IMR-90 (cell line): Measurements from ENCODE around the gene CREB1. TPM values are rescaled to one million over a fixed set of nuclear protein-coding genes. Genes with fewer than 3 reads are reported as not detected.

Experiments used
- ATAC-seq: fragments of 200-7000 bp; cut with Tn5 transposase; 2 replicates; pipeline ENCODE4 v1.9.1; 2020; ENCODE audit warnings: low read depth, mild to moderate bottlenecking, moderate library complexity
- BruUV-seq: library from RNA; stranded (reverse); fragments of 400-500 nt; replicated peaks from 2 replicates; lab custom pipeline; 2021; lab: Mats Ljungman, UMichigan
- CTCF ChIA-PET: fragments of 300-600 bp; formaldehyde crosslinking; extraction: SDS; loops from one replicate; lab custom pipeline; 2021; ENCODE audit warnings: antibody characterized with exemption; lab: Yijun Ruan, JAX
- POLR2A ChIA-PET: fragments of 300-600 bp; sonication (Branson Sonifier 250); formaldehyde crosslinking; loops from one replicate; lab custom pipeline; 2022; ENCODE audit warnings: antibody characterized with exemption; ENCODE audit not compliant: unreplicated experiment; lab: Charles Lee
- DNase-seq: peaks from one replicate; pipeline ENCODE4 v3.0.0; 2013
- H2AFZ ChIP-seq: replicated peaks from 2 replicates; pipeline ENCODE3; 2013; ENCODE audit warnings: low read length, mild to moderate bottlenecking; ENCODE audit not compliant: poor library complexity
- H2AK5ac ChIP-seq: 2 replicates; pipeline ENCODE4 v1.6.1; 2013; ENCODE audit warnings: low read depth, low read length, inconsistent platforms
- H2AK9ac ChIP-seq: replicated peaks from 2 replicates; pipeline ENCODE3; 2013; ENCODE audit warnings: mild to moderate bottlenecking, low read depth, low read length, moderate library complexity; ENCODE audit not compliant: poor library complexity
- H2BK120ac ChIP-seq: 2 replicates; pipeline ENCODE4 v1.6.1; 2013; ENCODE audit warnings: low read depth, low read length, inconsistent platforms
- H2BK15ac ChIP-seq: 3 replicates; pipeline ENCODE4 v1.6.1; 2013; ENCODE audit warnings: low read depth, low read length, inconsistent platforms
- H2BK20ac ChIP-seq: 2 replicates; pipeline ENCODE4 v1.6.1; 2013; ENCODE audit warnings: low read depth, mild to moderate bottlenecking, inconsistent platforms, low read length, moderate library complexity
- H2BK5ac ChIP-seq: 2 replicates; pipeline ENCODE4 v1.6.1; 2013; ENCODE audit warnings: mild to moderate bottlenecking, low read depth, low read length, inconsistent platforms; ENCODE audit not compliant: poor library complexity, severe bottlenecking
- H3K14ac ChIP-seq: replicated peaks from 2 replicates; pipeline ENCODE4 v1.6.1; 2013; ENCODE audit warnings: low read depth, low read length, inconsistent platforms
- H3K18ac ChIP-seq: 2 replicates; pipeline ENCODE4 v1.6.1; 2013; ENCODE audit warnings: low read depth, low read length, control low read depth
- H3K23ac ChIP-seq: 2 replicates; pipeline ENCODE4 v1.6.1; 2013; ENCODE audit warnings: low read depth, low read length, inconsistent platforms
- H3K27ac ChIP-seq: 2 replicates; pipeline ENCODE4 v1.5.1; 2013; ENCODE audit warnings: mild to moderate bottlenecking, control low read depth, low read length; ENCODE audit not compliant: insufficient read depth
- H3K27me3 ChIP-seq: 2 replicates; pipeline ENCODE4 v1.6.1; 2013; ENCODE audit warnings: low read length; ENCODE audit not compliant: control insufficient read depth, insufficient read depth
- H3K36me3 ChIP-seq: 2 replicates; pipeline ENCODE4 v1.6.1; 2013; ENCODE audit warnings: low read length, mixed read lengths; ENCODE audit not compliant: control insufficient read depth, insufficient read depth
- H3K4ac ChIP-seq: 2 replicates; pipeline ENCODE4 v1.6.1; 2013; ENCODE audit warnings: low read depth, low read length, inconsistent platforms
- H3K4me1 ChIP-seq: 2 replicates; pipeline ENCODE4 v1.6.1; 2013; ENCODE audit warnings: low read length, mixed read lengths; ENCODE audit not compliant: control insufficient read depth, insufficient read depth
- H3K4me2 ChIP-seq: 2 replicates; pipeline ENCODE4 v1.6.1; 2013; ENCODE audit warnings: low read depth, mild to moderate bottlenecking, control low read depth, low read length, moderate library complexity
- H3K4me3 ChIP-seq: 2 replicates; pipeline ENCODE4 v1.5.1; 2013; ENCODE audit warnings: low read depth, mild to moderate bottlenecking, control low read depth, low read length, moderate library complexity; ENCODE audit not compliant: insufficient read depth
- H3K56ac ChIP-seq: 2 replicates; pipeline ENCODE4 v1.6.1; 2013; ENCODE audit warnings: low read length, inconsistent platforms; ENCODE audit not compliant: insufficient read depth; ENCODE audit errors: extremely low read depth
- H3K79me1 ChIP-seq, 2 experiments: 2 replicates each; pipeline ENCODE4 v1.6.1; 2013; ENCODE audit warnings: low read length in 2 of 2, inconsistent platforms in 1 of 2, low read depth in 1 of 2
- H3K9ac ChIP-seq: 2 replicates; pipeline ENCODE4 v1.6.1; 2013; ENCODE audit warnings: low read depth, low read length, control low read depth
- H3K9me1 ChIP-seq: 2 replicates; pipeline ENCODE4 v1.6.1; 2013; ENCODE audit warnings: low read length, inconsistent platforms; ENCODE audit not compliant: insufficient read depth
- H3K9me3 ChIP-seq: 2 replicates; pipeline ENCODE4 v1.6.1; 2013; ENCODE audit warnings: low read length; ENCODE audit not compliant: control insufficient read depth, insufficient read depth
- H4K20me1 ChIP-seq: 2 replicates; pipeline ENCODE4 v1.6.1; 2013; ENCODE audit warnings: low read length, inconsistent platforms; ENCODE audit not compliant: insufficient read depth
- H4K5ac ChIP-seq: 2 replicates; pipeline ENCODE4 v1.6.1; 2013; ENCODE audit warnings: mild to moderate bottlenecking, low read depth, low read length, control low read depth
- H4K8ac ChIP-seq, 2 experiments: 2 replicates each; pipeline ENCODE4 v1.6.1; 2013; ENCODE audit warnings: low read depth in 2 of 2, low read length in 2 of 2, control low read depth in 1 of 2, inconsistent platforms in 1 of 2
- H4K91ac ChIP-seq: 2 replicates; pipeline ENCODE4 v1.6.1; 2013; ENCODE audit warnings: low read depth, low read length, inconsistent platforms; ENCODE audit not compliant: insufficient read depth
- BHLHE40 ChIP-seq: fragments of 150-350 bp; IDR thresholded peaks from 2 replicates; pipeline ENCODE4 v1.6.1; 2016; ENCODE audit warnings: mild to moderate bottlenecking, low read depth, low read length
- CEBPB ChIP-seq: IDR thresholded peaks from 2 replicates; pipeline ENCODE4 v1.6.1; 2012; ENCODE audit warnings: low read depth, low read length, improper control_type of control experiment
- CHD1 ChIP-seq: IDR thresholded peaks from 2 replicates; pipeline ENCODE4 v1.6.1; 2012; ENCODE audit warnings: low read depth, low read length, improper control_type of control experiment
- FOS ChIP-seq: fragments of 150-350 bp; IDR thresholded peaks from 2 replicates; pipeline ENCODE4 v1.6.1; 2016; ENCODE audit warnings: low read depth, low read length
- MAFK ChIP-seq: IDR thresholded peaks from 2 replicates; pipeline ENCODE4 v1.6.1; 2012; ENCODE audit warnings: low read depth, low read length, improper control_type of control experiment
- MAZ ChIP-seq: IDR thresholded peaks from 2 replicates; pipeline ENCODE4 v1.6.1; 2012; ENCODE audit warnings: low read depth, mild to moderate bottlenecking, low read length, improper control_type of control experiment, moderate library complexity, borderline replicate concordance
- MXI1 ChIP-seq: IDR thresholded peaks from 2 replicates; pipeline ENCODE4 v1.6.1; 2012; ENCODE audit warnings: low read depth, mild to moderate bottlenecking, low read length, moderate library complexity, borderline replicate concordance
- NFE2L2 ChIP-seq: fragments of 150-350 bp; IDR thresholded peaks from 2 replicates; pipeline ENCODE4 v1.6.1; 2016; ENCODE audit warnings: low read depth, mild to moderate bottlenecking, low read length
- POLR2A ChIP-seq: IDR thresholded peaks from 2 replicates; pipeline ENCODE4 v1.6.1; 2012; ENCODE audit warnings: mild to moderate bottlenecking, low read depth, low read length
- RAD21 ChIP-seq: IDR thresholded peaks from 2 replicates; pipeline ENCODE4 v1.6.1; 2012; ENCODE audit warnings: low read length, improper control_type of control experiment
- RCOR1 ChIP-seq: IDR thresholded peaks from 2 replicates; pipeline ENCODE4 v1.6.1; 2012; ENCODE audit warnings: mild to moderate bottlenecking, low read length, improper control_type of control experiment; ENCODE audit not compliant: insufficient replicate concordance
- RFX5 ChIP-seq: IDR thresholded peaks from 2 replicates; pipeline ENCODE4 v1.8.0; 2012; ENCODE audit warnings: low read depth, mild to moderate bottlenecking, low read length, moderate library complexity
- SMC3 ChIP-seq: fragments of 150-350 bp; IDR thresholded peaks from 2 replicates; pipeline ENCODE4 v1.6.1; 2016; ENCODE audit warnings: low read depth, mild to moderate bottlenecking, antibody characterized with exemption, low read length, moderate library complexity
- whole genome bisulfite sequencing, 2 experiments: methylation state at CpG; one replicate each; pipeline versions ENCODE4 v1.1.5 to v1.1.7; 2013; ENCODE audit warnings: missing lambda C conversion rate in 2 of 2; ENCODE audit not compliant: insufficient read length in 1 of 2; ENCODE audit errors: extremely low coverage in 2 of 2; 5-methylcytosine and 5-hydroxymethylcytosine counted together
- dilution Hi-C: fragments of 300-500 bp; cut with HindIII; formaldehyde crosslinking; loops from one replicate; pipeline ENCODE4 v1.14.3; 2018; ENCODE audit warnings: low sequenced_read_pairs; ENCODE audit not compliant: unreplicated experiment
- in situ Hi-C: fragments of 300-500 bp; cut with MboI; formaldehyde crosslinking; loops from 3 replicates; pipeline ENCODE4 v1.14.3; 2019; ENCODE audit warnings: low sequenced_read_pairs, inconsistent platforms, mixed read lengths
- intact Hi-C: fragments of 100-400 bp; cut with micrococcal nuclease; formaldehyde crosslinking; loops from 2 replicates; pipeline ENCODE4 v1.10.0; 2022
- polyA plus RNA-seq, 3 experiments: library from polyadenylated mRNA; depleted of rRNA; stranded (reverse); fragments of >200 nt; gene quantifications; 2 replicates each; pipeline ENCODE4 v1.2.3, GENCODE V29; 2012; ENCODE audit warnings: low replicate concordance in 1 of 3
- total RNA-seq: library from RNA; depleted of rRNA; stranded (reverse); fragments of >200 nt; gene quantifications from 2 replicates; pipeline ENCODE4 v1.2.3, GENCODE V29; 2012
- TF ChIP-seq, protein P1 (sequence below): conservative IDR thresholded peaks from 2 replicates; pipeline ENCODE4 v1.5.1; 2012; ENCODE audit warnings: mild to moderate bottlenecking, low read depth, low read length, improper control_type of control experiment
- TF ChIP-seq, protein P2 (sequence below): fragments of 150-350 bp; IDR thresholded peaks from 2 replicates; pipeline ENCODE4 v1.6.1; 2017; ENCODE audit warnings: mild to moderate bottlenecking, antibody characterized with exemption, low read length, low read depth
- TF ChIP-seq, protein P3 (sequence below): fragments of 150-350 bp; IDR thresholded peaks from 2 replicates; pipeline ENCODE4 v1.6.1; 2016; ENCODE audit warnings: low read depth, mild to moderate bottlenecking, low read length, moderate library complexity, borderline replicate concordance

Gene CREB1
- total and polyA plus RNA-seq, 2 of the 4 experiments (the other 2 are of a cell fraction): 22.4 to 94.5 TPM

DNA sequence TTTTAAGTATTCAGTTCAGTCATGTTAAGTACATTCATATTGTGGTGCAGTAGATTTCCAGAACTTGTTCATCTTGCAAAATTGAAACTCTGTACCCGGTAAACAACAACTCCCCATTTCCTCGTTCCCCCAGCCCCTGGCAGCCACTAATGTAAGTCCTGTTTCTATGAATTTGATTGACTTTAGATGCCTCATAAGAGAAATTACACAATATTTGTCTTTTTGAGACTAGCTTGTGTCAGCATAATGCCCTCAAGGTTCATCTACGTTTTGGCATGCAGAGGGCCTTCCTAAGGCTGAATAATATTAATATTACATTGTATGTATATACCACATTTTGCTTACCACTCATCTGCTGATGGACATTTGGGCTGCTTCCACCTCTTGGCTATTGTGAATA, 64.5 kb downstream of the CREB1 start:
- no peak overlapping the region for H3K27ac ChIP-seq
- H2AK5ac ChIP-seq: no peak overlapping the region
- H3K4ac ChIP-seq: no peak overlapping the region
- ATAC-seq (no peak), DNase-seq (no peak)
- WGBS, 2 experiments: no CpG with 5 or more reads among the region's 3 CpGs
- dilution Hi-C loops: no loop called here
- H4K20me1 ChIP-seq: no peaks in the 10 kb centered on the region
- H2AFZ ChIP-seq: no peak overlapping the region
- no peak overlapping the region for H4K91ac ChIP-seq
- H3K4me3 ChIP-seq: no peak overlapping the region
- no peaks in the 10 kb centered on the region for H3K9me1 ChIP-seq
- in situ Hi-C loops: no loop called here
- ChIA-PET CTCF (no interaction called here), POLR2A (no interaction called here)
- H2BK15ac ChIP-seq: no peak overlapping the region
- peaks cover 7 to 9% of the 10 kb centered on the region in 2 experiments; a peak in 1 of 4 replicates for H3K79me1 ChIP-seq
- no peak overlapping the region for H2BK5ac ChIP-seq
- H2BK120ac ChIP-seq: no peak overlapping the region
- intact Hi-C loops: no loop called here
- no peak overlapping the region for H3K4me2 ChIP-seq
- no peak overlapping the region for H3K23ac ChIP-seq
- H2BK20ac ChIP-seq: no peak overlapping the region
- no peak overlapping the region for H4K5ac ChIP-seq
- no peak overlapping the region for H3K56ac ChIP-seq
- H3K27me3 ChIP-seq: no peaks in the 10 kb centered on the region
- H3K9me3 ChIP-seq: peaks cover 4% of the 10 kb centered on the region; the same call in 1 of the 2 replicates
- no peaks in the 10 kb centered on the region for H3K4me1 ChIP-seq
- no peak overlapping the region for H3K9ac ChIP-seq
- TF ChIP-seq, protein P1, sequence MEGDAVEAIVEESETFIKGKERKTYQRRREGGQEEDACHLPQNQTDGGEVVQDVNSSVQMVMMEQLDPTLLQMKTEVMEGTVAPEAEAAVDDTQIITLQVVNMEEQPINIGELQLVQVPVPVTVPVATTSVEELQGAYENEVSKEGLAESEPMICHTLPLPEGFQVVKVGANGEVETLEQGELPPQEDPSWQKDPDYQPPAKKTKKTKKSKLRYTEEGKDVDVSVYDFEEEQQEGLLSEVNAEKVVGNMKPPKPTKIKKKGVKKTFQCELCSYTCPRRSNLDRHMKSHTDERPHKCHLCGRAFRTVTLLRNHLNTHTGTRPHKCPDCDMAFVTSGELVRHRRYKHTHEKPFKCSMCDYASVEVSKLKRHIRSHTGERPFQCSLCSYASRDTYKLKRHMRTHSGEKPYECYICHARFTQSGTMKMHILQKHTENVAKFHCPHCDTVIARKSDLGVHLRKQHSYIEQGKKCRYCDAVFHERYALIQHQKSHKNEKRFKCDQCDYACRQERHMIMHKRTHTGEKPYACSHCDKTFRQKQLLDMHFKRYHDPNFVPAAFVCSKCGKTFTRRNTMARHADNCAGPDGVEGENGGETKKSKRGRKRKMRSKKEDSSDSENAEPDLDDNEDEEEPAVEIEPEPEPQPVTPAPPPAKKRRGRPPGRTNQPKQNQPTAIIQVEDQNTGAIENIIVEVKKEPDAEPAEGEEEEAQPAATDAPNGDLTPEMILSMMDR: no peak
- TF ChIP-seq RAD21 (no peak), SMC3 (no peak), NFE2L2 (no peak), MAZ (no peak), POLR2A (no peak), BHLHE40 (no peak), FOS (no peak), CHD1 (no peak), MAFK (no peak), MXI1 (no peak), RCOR1 (no peak), RFX5 (no peak), CEBPB (no peak)
- TF ChIP-seq, protein P2, sequence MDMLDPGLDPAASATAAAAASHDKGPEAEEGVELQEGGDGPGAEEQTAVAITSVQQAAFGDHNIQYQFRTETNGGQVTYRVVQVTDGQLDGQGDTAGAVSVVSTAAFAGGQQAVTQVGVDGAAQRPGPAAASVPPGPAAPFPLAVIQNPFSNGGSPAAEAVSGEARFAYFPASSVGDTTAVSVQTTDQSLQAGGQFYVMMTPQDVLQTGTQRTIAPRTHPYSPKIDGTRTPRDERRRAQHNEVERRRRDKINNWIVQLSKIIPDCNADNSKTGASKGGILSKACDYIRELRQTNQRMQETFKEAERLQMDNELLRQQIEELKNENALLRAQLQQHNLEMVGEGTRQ: no peak
- TF ChIP-seq, protein P3, sequence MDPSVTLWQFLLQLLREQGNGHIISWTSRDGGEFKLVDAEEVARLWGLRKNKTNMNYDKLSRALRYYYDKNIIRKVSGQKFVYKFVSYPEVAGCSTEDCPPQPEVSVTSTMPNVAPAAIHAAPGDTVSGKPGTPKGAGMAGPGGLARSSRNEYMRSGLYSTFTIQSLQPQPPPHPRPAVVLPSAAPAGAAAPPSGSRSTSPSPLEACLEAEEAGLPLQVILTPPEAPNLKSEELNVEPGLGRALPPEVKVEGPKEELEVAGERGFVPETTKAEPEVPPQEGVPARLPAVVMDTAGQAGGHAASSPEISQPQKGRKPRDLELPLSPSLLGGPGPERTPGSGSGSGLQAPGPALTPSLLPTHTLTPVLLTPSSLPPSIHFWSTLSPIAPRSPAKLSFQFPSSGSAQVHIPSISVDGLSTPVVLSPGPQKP: no peak
- H4K8ac ChIP-seq: no peak overlapping the region
- peaks cover 18% of the 10 kb centered on the region for H3K36me3 ChIP-seq
- BruUV-seq: no TSS peak
- H3K18ac ChIP-seq: no peak overlapping the region
- no peak overlapping the region for H2AK9ac ChIP-seq
- H3K14ac ChIP-seq: no peak overlapping the region
